ENCODE data around the gene GASK1B.

Gene GASK1B

DNA sequence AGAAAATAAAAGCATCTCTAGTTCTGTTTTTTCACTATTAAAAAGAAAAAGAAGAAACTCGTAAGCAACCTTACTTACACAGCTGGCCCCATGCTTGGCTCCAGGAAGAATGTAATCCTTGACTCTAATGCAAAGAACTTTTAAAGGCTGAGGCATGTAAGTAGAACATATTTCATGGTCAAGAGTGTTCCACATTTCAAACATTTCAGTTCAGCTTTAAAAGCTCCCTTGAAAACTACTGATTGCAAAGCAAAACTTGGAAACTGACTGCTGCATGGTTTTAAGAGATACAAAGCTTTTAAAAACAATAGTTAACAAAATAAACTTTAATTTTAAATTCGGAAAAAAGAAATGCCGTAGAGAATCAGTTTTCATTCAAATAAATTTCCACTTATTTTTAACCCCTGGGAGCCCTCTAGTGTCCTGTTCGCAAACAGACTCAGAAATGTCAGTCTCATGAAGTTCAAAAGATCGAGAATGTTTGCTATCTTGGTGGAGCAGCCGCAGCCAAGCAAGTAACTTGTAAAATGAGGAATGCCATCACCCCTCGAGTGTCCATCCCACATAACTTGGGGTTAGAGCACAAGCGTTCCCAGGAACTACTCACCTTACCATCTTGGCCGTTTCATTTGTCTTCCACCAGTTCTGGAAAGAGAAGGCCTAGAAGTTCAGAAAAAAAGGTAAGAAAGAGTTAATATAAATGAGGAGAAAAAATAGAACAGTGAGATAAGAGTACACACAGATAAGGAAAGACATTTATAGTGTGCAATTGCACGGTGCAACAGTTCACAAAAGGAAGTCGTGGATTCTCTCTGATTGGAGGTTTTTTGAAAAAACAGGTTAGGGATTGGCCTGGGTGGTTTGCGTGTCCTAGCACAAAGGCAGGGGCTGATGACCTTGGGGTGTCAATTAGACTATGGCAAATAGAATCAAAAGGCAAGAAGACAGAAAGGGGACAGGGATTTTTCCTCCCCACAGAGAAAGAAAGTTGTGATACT lies at the start of gene GASK1B:
TSS of gene GASK1B (minus strand) at position 765 of the 998 bp plus-strand sequence. CDS start 1,650 bp downstream, outside the sequence.
- DNase-seq, result no peak

- no peak for DNase-seq
Measured at GRCh38 chr4:158219623-158220022, 46.8 kb upstream of the GASK1B start.

- DNase-seq, result no peak
Measured at GRCh38 chr4:158217763-158218162, 44.9 kb upstream of the GASK1B start.

DNA sequence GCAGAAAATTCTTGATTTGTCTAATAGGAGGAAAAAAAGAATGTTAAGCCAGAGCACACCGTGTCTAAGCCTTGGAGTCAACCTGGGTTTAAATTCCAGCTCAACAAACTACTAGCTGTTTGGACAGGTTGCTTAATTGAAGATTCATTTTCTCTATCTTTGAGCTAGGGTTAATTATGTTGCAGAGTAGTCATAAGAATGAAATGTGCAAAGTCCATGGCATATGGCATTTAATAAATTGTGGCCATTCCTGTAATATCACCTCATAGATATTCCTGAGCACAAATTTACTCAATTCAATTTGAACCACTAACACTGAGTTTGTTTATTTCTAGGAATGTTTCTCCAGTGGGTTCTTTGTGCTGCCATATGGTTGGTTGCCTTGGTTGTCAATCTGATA lies 42.0 kb upstream of the GASK1B start:
- DNase-seq, result no peak

DNA sequence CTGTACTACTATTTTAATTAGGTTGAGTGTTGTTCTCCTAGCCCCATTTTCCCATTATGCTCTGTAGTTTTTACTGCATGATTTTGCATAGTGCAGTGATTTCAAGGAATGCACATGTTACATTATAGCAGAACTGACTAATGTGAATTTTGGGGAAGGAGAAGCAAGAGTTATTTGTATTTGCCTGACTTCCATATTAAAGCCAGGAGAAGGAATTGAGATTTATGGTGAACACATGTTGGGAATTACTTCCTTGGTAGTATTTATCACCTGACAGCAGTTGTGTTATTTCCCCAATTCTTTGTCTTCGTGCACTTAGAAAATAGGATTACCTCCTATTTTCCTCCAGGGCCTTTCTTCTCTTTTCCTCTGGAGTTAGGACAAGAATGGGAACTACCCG lies 40.6 kb upstream of the GASK1B start:
- DNase-seq, result no peak

- DNase-seq, result no peak
Measured at GRCh38 chr4:158211222-158211621, 38.4 kb upstream of the GASK1B start.

DNA sequence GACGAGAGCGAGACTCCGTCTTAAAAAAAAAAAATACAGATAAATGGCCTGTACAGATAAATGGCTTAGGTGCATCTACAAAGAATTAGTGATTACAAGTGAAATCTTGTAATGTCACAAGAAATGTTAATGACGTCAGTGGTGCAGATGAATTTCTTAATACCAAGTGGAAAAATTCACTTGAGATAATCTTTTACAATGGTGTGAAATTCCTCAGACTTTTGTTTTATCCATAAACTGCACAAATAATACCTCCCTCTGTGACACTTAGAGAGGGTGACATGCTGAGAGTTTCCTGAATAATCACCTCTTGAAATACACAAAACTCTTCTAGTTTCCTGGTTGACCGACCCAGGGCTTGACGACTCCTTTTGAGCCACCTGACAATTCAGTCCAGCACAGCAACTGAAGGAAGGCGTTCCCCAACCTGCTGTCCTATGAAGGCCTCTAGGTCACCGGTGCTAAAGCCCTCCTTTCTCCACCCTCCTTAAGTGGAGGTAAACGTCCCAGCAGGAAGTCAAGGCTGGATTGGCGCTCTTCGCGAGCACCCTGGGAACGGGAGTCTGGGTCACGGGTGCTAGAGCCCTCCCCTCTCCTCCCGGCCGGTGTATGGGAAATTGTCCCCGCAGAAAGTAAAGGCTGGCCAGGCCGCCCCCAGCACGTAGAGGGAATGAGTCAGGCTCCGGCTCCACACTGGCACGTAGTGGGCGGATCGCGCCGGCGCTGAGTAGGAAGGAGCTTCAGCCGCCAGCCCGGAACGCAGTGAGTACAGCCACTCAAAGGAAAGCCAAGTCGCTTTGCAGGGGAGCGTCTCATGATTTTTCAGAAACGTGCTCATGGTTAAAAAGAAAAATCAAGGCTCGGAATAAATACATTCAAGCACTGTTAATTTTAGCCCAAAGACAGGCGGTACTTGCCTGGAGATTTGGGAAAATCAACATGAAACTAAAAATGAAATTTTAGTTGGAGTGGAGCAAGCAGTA lies 37.3 kb upstream of the GASK1B start, which contains the start of gene TMEM144:
TSS of gene TMEM144 (plus strand) at position 662 of the 983 bp plus-strand sequence. CDS start 2,182 bp downstream, outside the sequence.
- peak in 1 of 2 donors; percentile 60 for DNase-seq

DNA sequence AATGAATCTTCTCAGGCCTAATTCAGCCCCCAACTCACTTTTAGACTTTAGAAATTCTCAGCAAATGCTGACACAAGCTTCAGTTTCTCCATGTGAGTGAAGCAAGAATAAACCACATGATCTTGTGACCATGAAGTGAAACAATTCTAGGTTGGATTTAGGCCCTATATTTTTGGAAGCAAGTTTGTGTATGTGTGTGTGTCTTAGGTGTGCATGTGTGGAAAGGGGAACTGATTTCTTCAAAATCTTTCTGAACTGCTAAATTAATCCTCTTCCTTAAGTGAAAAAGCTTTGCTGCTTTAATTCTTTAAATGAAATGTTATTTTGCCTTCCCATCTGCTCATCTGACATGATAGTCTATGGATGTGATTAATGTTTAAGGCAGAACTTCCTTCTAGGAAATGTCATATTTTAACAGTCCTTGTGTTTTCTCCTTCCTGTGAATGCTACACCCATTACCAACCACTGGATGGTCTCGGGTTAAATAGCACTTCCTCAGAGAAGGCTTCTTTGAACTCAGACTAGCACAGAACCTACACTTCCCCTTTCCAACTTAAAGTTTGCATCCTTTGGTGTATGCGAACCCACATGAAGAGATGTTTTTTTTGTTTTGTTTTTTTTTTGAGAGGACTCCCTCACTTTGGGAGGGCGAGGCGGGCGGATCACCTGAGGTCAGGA lies 36.3 kb upstream of the GASK1B start:
- DNase-seq, result no peak

DNA sequence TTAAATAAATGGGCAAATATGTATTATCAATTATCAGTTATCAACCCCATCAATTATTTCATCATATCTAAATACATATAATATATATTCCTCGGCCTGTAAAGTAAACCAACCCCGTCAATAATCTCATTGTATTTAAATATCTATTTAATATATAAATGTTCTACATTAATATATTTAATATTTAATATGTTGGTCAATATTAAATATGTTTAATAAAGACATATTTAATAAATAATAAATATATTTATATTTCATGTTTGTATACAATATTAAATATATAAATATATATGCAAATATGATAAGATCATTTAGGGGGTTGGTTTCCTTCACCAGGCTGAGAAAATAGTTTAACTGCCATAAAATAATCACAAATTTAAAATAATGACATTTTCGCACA lies 31.1 kb upstream of the GASK1B start:
- no peak for DNase-seq

GRCh38 chr4:158203436-158203835 lies 30.6 kb upstream of the GASK1B start:
- DNase-seq, result no peak

DNA sequence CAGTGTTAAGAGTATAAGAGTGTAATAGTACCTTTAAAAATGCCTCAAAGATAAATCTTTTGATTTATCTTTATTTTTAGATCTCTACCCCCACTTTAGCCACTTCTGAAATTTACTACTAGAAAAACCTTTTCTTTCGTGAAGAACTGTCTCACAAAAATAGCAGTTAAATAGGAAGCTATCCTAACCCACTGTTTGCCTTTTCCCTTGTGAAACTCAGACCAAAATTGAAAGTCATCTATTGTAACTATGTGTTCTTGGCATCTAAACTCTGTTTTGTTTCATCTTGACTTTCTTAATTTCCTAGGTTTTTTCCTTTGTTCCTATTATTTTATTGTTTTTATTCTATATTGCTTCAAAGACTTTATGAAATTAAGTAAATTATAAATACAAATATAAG lies 29.7 kb upstream of the GASK1B start:
- DNase-seq, result no peak

- no peak for DNase-seq
Measured at GRCh38 chr4:158201876-158202275, 29.1 kb upstream of the GASK1B start.

DNA sequence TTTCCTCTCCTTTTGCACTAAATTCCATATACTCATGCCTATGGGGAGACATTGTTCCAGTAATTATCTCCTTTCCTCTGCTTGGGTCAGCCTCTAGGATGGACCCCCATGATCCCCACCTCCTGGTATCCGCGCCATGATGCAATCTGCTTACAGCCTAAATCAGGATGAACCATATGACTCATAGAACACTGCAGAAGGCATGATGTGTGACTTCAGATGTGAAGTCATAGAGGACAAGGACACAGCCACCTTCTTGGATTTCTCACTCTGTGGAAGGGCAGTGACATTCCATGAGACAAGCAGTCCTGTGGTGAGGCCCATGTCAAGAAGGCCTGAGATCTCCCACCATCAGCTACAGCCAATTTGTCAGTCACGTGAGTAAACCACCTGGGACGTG lies 28.5 kb upstream of the GASK1B start:
- DNase-seq, result no peak

- no peak for DNase-seq
Measured at GRCh38 chr4:158200214-158200613, 27.4 kb upstream of the GASK1B start.

- no peak for DNase-seq
Measured at GRCh38 chr4:158197194-158197776, 24.5 kb upstream of the GASK1B start.

GRCh38 chr4:158195297-158195696 lies 22.5 kb upstream of the GASK1B start:
- no peak for DNase-seq

- DNase-seq, result no peak
Measured at GRCh38 chr4:158193171-158193749, 20.4 kb upstream of the GASK1B start.

- DNase-seq, result no peak
Measured at GRCh38 chr4:158192439-158193158, 19.8 kb upstream of the GASK1B start.

GRCh38 chr4:158190718-158191117 lies 17.9 kb upstream of the GASK1B start:
- DNase-seq, result no peak

DNA sequence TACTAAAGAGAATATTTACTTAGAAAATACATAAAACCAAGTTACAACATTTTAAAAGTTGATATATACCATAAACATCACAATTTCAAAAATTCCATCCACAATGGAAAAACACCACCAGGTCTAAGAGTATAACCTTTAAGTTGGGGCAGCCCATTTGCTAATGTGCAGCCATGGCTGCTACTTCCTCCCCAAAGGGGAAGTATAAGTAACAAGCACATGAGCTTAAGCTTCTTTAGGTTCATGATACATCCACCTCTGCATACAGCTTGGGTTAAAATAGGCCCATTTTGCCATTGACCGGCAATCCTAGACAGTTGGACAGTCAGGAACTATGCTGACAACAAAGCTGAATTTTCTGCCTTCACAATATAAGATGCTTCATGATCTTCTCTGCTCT lies 16.6 kb upstream of the GASK1B start:
- DNase-seq, result no peak

DNA sequence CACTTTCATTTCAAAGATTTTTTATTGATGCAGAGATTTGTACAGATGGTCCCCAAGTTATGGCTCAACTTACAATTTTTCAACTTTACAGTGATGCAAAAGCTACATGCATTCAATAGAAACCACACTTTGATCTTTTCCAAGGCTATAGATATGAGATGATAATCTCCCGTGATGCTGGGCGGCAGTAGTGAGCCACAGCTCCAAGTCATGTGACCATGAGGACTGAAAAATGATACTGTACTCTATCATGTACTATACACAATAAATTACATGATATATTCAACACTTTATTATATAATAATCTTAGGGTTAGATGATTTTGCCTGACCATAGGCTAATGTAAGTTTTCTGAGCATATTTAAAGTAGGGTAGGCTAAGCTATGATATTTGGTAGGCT lies 14.0 kb upstream of the GASK1B start:
- DNase-seq, result no peak

Data from CD4-positive, alpha-beta T cell treated with Interleukin-1 beta for 1 hour (primary cell).